Measurements from ENCODE around the gene SLC17A7.

SLC17A7 gene

DNA sequence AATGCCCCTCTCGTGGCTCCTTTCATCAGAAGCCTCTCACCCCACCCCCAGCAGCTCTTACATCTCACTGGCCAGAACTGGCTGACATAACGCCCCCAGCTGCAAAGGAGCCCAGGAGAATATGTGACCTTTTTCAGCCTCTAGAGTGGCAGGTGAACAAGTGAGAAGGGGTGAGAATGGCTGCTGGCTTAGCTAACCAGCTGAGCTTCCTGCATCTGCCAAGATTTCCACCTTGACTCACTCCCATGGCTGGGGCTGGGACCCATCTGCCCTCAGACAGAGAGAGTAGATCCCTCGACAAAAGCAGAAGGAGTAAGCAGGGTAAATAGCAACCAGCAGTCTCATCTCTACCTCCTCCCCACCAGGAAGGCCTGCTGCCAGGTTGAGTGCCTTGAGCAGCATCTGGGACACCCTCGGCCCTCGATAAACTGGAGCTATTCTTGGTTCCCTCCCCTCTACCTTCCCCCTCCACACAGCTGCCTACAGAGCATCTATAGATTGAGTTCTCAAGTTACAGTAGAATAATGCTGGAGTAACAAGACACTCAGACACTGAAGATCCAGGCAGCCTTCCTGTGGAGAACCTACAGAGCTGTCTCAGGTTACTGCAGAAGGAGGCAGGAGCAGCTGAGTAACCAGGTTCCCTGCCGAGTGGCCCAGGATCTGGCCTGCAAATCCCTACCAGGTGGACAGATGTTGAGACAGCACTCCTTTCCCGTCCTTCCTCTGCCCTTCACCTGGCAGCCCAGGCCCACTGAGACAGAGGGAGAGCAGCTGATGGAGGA is 37.7 kb downstream of the SLC17A7 start:
- peak; percentile 97 for DNase-seq

DNA sequence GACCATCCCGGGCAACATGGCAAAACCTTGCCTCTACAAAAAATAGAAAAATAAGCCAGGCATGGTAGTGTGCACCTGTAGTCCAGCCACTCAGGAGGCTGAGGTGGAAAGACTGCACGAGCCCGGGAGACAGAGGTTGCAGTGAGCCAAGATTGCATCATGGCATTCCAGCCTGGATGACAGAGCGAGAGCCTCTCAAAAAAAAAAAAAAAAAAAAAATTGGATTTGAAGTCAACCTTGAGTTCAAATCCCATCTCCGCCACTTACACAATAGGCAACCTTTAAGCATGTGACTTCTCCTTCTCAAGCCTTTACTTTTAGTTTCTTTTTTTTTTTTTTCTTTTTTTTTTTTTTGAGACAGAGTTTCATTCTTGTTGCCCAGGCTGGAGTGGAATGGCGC is 41.3 kb downstream of the SLC17A7 start:
- DNase-seq = no peak

DNA sequence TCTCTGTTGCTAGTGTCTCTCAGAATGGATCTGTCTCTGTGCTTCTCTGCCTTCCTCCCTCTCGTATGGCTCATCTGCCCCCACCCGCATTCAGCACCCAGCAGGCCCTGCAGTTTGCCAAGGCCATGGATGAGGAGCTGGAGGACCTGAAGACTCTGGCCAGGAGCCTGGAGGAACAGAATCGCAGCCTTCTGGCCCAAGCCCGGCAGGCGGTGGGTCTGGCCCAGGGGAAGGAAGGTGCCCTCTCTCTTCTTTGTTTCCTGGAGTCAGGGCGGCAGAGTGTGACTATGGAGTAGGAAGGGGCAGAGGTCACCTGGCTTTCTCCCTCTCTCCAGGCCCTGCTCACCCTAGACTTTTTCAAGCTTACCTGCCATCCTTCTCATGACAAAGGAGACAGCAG is 42.4 kb downstream of the SLC17A7 start:
- no peak for DNase-seq

DNA sequence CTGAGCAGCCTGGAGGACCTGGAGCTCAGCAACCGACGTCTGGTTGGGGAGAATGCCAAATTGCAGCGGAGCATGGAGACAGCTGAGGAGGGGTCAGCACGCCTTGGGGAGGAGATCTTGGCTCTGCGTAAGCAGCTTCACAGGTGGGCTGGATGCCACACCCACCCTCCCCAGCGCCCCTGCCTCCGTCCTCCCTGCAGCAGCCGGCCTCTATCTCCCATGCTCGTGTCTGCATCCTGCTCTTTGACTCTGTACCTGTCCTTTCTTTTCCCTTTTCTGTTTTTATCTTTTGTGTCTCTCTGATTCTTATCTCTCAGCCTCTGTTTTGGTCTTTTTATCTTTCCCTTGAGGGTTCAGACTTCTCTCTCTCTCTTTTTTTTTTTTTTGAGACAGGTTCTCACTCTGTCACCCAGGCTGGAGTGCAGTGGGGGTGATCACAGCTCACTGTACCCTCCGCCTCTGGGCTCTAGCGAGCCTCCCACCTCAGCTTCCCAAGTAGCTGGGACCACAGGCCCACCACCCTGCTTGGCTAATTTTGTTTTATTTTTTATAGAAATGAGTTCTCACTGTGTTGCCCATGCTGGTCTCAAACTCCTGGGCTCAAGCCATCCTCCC is 43.2 kb downstream of the SLC17A7 start:
- peak; percentile 48 for DNase-seq

DNA sequence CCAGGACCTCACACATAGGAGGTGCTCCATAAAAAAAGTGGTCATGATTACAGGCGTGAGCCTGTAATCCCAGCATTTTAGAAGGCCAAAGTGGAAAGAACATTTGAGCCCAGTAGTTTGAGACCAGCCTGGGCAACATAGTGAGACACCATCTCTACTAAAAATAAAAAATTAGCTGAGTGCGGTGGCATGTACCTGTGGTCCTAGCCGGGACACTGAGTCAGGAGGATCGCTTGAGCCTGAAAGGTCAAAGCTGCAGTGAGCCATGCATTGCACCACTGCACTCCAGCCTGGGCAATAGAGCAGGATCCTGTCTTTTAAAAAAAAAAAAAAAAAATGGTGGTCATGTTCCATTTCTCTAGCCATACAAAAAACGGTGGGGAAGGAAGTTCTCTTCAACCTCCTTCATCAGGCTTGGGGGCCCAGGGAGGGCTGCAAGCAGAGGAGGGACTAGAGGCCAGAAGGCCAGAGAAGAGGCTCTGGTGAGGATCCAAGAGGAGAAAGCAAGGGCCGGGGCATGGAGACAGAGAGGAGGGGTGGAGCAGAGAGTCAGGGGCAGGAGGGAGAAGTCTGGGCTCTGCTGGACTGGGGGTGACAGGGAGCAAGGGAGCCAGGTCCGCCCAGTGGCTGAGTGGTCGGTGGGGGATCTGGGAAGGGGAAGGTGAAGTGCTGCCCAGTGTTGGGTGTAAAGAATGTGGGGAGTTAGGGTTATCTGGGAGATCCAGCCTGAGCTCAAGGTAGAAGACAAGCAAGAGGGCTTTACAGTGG is 44.4 kb downstream of the SLC17A7 start:
- no peak for DNase-seq

DNA sequence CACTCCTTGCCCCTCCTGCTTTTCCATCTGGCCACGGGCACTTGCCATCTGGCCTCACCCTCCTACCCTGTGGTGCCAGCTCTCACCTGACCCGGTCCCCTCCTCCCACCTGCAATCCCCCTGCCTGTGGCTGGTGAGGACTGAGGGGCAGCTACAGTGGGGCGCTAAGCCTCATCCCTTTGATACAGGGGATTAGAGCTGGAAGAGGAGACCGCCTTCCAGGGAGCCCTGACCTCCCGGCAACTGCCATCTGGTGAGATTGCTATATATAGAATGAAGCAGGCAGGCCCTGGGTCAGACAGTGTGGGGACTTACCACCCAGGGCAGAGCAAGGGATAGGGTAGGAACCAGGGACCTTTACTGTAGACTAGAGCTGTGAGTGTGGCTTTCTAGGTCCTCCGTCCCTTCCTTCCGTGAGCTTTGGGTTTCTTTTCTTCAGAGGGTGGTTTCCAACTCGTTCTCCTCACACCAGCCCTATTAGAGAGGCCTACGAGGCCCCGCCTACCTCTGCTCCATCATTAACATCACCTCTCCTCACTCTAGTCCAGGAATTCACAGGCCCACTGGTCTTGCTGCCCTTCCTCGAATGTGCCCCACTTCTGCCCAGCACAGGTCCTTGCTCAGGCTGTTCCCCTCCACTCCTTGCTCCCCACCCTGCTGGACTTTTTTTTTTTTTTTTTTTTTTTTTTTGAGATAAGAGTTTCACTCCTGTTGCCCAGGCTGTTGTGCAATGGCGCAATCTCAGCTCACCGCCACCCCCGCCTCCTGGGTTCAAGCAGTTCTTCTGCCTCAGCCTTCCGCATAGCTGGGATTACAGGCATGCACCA is 45.5 kb downstream of the SLC17A7 start:
- DNase-seq = no peak

DNA sequence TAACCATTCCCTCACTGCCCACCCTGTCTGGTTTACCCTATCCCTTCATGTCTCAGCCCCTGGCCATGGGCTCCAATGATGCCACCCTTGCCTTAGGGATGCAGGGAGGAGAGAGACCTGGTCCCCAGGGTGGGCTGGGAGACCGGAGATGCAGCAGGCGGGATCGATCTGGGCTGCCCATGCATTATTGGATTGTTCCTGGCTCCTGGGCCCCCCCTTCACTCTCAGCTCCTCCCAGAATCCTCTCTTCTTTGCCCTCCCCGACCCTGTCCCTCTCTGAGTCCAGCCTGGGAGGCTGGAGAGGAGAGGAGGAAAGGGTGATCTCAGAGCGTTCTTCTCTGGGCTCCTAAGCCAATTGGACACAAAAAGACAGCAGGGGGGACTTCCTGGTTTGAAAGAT is 47.4 kb downstream of the SLC17A7 start:
- DNase-seq = no peak

DNA sequence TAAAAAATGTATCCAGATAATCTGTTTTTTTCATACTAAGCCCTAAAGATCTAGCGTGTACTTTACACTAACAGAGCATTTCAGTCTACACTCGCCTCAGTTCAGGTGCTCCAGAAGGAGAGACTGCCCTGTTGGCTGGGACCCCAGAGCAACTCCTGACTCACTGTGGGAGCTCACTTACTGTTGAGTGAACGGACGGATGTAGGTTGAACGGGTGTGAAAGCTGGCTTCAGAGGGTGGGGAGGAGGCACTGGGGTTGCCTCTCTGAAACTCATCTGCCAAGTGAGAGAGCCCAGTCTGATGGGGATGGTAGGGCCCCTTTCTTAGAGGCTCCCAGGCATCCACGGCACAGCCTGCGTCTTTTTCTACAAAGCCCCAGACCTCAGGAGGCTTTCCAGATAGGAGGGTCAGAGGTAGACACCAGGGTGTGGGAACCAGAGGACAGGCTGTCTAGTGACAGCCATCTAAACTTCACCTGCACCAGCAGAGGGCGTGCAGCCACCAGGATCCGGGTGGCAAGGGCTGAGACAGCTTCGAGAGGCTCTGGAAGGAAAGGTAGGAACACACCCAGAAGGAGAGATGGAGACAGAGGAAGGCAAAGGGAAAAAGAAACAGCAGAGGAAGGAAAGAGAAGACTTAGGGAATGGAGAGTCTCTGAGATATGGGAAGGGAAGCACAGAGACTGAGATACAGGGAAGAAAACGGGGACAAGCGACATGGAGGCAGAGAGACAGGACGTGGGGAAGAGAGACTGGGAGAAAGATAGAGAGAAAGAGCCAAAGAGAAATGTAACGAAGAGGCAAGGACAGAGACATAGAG is 49.5 kb downstream of the SLC17A7 start:
- peak; percentile 71 for DNase-seq

DNA sequence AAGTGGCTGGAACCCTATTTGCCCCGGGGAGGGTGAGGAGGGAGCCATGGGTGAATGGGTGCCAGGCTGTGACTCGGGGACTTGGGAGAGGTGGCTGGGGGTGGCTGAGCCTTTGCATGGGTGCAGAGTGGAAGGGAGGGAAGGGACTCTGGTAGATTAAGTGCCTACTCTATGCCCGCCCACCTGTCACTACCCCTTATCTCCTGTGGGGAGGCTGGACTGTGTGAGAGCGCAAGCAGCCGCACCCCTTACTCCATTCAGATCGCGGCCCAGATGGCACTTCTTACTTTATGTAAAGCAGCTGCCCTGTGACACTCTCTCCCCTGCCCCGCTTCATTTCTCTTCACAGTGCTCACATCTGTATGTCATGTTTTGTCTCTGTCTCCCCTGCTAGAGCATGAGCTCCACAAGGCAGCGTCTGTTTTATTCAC is 50.4 kb downstream of the SLC17A7 start:
- no peak for DNase-seq

DNA sequence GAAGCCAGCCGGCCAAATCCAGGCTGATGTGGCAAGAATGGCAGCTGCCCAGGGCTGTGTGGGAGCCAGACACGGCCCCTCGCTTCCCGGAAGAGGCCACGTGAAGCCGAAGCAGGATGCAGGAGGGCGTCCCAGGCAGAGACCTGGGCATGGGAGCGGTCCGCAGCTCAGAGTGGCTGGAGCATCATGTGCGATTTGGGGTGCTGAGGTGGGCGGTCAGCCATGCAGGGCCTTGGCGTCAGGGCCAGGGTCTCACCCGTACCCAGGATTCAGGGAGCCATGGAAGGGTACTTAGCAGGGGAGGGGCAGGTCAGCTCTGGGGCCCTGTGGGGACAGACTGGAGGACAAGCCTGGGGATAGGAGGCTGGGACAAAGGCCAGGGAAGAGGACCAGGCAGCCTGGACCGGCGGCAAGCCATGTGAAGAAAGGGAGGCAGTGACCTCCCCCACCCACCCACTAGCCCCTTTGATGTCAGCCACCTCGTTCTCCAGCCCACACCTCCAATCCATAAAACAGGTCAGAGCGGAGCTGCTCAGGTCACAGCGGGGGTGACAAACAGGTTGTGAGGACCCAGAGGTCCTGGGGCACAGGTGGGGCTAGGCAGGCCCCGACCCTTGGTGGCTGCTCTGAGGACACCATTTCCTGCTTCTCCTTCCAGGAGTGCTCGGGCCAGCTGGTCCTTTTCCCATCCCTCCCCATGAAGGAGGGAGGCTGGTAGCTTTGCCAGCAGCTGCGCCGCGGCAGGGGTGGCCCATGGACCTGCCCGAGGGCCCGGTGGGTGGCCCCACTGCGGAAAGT is 51.0 kb downstream of the SLC17A7 start:
- DNase-seq = no peak

DNA sequence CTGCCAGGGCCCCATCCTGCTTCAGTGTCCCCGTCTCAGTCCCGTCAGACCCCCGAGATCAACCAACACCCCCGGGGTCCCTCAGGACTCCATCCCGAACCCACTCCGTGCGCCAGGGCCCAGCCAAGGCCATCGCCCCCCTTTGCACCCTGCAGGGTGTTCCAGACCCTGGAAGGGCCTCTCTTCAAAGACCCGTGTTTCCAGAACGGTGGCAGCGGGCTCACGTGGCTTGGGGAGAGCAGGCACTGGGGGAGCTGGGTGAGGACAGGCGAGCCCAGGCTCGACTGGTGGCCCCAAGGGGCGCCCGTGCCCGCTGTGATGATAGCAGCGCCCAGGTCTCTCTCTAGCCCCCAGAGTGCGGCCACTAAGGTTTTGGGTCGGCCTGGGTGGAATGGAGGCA is 51.9 kb downstream of the SLC17A7 start:
- no peak for DNase-seq

DNA sequence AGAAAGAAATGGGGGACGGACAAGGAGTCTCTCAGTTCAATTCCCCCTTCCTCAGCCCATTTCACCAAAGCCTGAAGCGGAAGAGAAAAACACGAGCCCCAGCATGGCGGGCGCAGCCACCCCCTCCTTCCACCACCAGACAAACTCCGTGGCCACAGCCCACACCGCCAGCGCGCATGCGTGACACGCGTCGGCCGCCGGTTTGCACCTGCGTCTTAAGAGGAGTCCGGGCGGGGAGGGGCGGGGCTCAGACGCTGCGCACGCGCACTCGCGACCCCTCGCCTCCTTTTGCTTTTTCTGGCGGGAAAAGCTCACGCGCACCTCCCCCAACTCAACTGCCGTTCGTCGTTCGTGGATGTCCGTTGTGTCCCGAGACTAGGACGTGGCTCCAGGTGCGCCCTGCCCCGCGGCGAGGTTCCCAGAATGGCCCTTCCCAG is 53.4 kb downstream of the SLC17A7 start, which contains the start of gene KASH5:
KASH5 (plus strand) TSS at position 314 of the 437 bp plus-strand sequence. CDS start 2,635 bp downstream, outside the sequence.
- DNase-seq = no peak

DNA sequence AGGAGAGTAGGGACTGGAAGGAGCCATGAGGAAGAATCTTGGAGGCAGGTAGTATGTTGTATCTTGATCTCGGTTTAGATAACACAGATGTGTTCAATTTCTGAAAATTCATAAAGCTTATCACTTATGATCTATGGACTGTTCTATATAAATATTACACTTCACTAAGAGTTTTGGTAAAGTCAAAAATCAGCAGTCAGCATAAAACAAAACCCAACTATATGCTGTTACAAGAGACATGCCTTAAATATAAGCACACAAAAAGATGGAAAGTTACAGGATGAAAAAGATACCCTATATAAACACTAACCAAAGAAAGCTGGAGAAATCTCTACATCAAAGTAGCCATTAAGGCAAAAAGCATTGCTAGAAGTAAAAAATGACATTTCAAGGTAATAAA is 57.7 kb downstream of the SLC17A7 start:
- no peak for DNase-seq

DNA sequence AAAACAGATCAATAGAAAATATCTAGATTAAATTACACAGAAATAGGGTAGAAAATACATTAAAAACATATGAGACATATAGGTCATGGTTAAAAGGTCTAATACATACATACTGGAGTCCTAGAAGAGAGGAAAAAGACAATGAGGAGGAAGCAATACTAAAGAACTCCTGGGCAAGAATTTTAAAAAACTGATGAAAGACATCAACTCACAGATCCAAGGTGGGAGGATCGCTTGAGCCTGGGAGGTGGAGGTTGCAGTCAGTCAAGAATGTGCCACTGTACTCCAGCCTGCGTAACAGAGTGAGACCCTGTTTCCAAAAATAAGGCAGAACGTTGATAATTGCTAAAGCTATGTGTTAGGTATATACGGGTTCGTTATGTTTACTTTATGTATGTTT is 58.7 kb downstream of the SLC17A7 start:
- no peak for DNase-seq

DNA sequence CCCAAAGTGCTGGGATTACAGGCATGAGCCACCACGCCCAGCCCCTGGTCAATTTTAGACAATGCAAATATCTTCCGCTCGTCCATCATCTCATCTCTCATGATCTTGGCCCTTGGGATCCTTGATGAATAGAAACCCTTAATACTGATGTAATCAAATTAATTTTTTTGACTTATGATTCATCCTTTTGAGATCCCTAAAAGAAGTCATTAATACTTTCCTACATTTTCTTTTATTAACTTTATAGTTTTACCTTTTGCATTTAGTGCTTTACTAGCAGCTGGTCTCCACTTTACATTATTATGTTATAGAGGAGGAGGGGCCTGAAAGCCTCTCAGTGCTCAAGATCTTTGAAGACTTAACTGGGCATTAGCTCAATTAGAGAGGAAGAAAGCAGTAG is 60.9 kb downstream of the SLC17A7 start:
- no peak for DNase-seq
